K562 (cell line): ENCODE results near the gene PPM1N. TPM values are rescaled to one million over a fixed set of nuclear protein-coding genes. Genes with fewer than 3 reads are reported as not detected.

Experiments used
- DACH1 ChIP-seq: fragments of 450-650 bp; IDR thresholded peaks from 2 replicates; pipeline ENCODE4 v1.6.1; 2018; ENCODE audit not compliant: partially characterized antibody
- ETS2 ChIP-seq: IDR thresholded peaks from 2 replicates; pipeline ENCODE4 v1.6.1; 2016; ENCODE audit warnings: borderline replicate concordance, missing genetic modification characterization, mild to moderate bottlenecking, moderate library complexity, missing compliant biosample characterization; ENCODE audit not compliant: poor library complexity, severe bottlenecking
- FOXK1 ChIP-seq: sonication (generic); formaldehyde crosslinking; IDR thresholded peaks from 2 replicates; pipeline ENCODE4 v1.8.0; 2022; ENCODE audit warnings: missing genetic modification reagents, mild to moderate bottlenecking, borderline replicate concordance
- GTF2A2 ChIP-seq: IDR thresholded peaks from 2 replicates; pipeline ENCODE4 v1.6.1; 2016; ENCODE audit warnings: mild to moderate bottlenecking, missing genetic modification characterization, missing compliant biosample characterization
- KHSRP ChIP-seq: fragments of 450-650 bp; IDR thresholded peaks from 2 replicates; pipeline ENCODE4 v1.6.1; 2017
- MAFF ChIP-seq: IDR thresholded peaks from 2 replicates; pipeline ENCODE4 v1.6.1; 2012; ENCODE audit warnings: low read length, improper control_type of control experiment
- MECOM ChIP-seq: fragments of 250-450 bp; sonication (Bioruptor Pico); IDR thresholded peaks from 2 replicates; pipeline ENCODE4 v1.8.0; 2022; ENCODE audit warnings: inconsistent platforms
- MGA ChIP-seq: fragments of 450-650 bp; IDR thresholded peaks from 2 replicates; pipeline ENCODE4 v1.6.1; 2016; ENCODE audit warnings: mild to moderate bottlenecking, moderate library complexity
- MTA1 ChIP-seq: fragments of 450-650 bp; IDR thresholded peaks from 2 replicates; pipeline ENCODE4 v1.6.1; 2017; ENCODE audit warnings: borderline replicate concordance
- PML ChIP-seq: IDR thresholded peaks from 2 replicates; pipeline ENCODE4 v1.6.1; 2012; ENCODE audit warnings: low read length, inconsistent platforms
- SMARCA4 ChIP-seq: fragments of 450-650 bp; IDR thresholded peaks from 2 replicates; pipeline ENCODE4 v1.6.1; 2016
- TAL1 ChIP-seq: fragments of 450-650 bp; IDR thresholded peaks from 2 replicates; pipeline ENCODE4 v1.6.1; 2016; ENCODE audit warnings: mild to moderate bottlenecking
- U2AF1 ChIP-seq: fragments of 200-400 bp; formaldehyde crosslinking; optimal IDR thresholded peaks from 2 replicates; pipeline ENCODE3; 2017; ENCODE audit warnings: mild to moderate bottlenecking, low read depth, low read length, moderate library complexity
- ZC3H8 ChIP-seq: fragments of 450-650 bp; IDR thresholded peaks from 2 replicates; pipeline ENCODE4 v1.6.1; 2017
- ZNF445 ChIP-seq: fragments of 250-450 bp; sonication (Bioruptor Pico); IDR thresholded peaks from 2 replicates; pipeline ENCODE4 v1.4.0; 2020; ENCODE audit warnings: low read depth, mild to moderate bottlenecking, moderate library complexity
- ZNF512 ChIP-seq: IDR thresholded peaks from 2 replicates; pipeline ENCODE4 v1.6.1; 2016; ENCODE audit warnings: missing genetic modification characterization, missing compliant biosample characterization
- ZZZ3 ChIP-seq: fragments of 450-650 bp; IDR thresholded peaks from 2 replicates; pipeline ENCODE4 v1.6.1; 2016; ENCODE audit warnings: antibody characterized with exemption, mild to moderate bottlenecking, moderate library complexity
- polyA plus RNA-seq, 8 experiments: library from polyadenylated mRNA; depleted of rRNA in 4 of 8; stranded (reverse) in 5 of 8; unstranded in 3 of 8; fragments of >200 nt; fragmentation: Nextera tagmentation in 2 of 8; fragmentation: Illumina TruSeq in 1 of 8; extraction: Ambion mirVana in 2 of 8; extraction: Trizol in 1 of 8; gene quantifications; 2 replicates each; pipeline versions ENCODE4 v1.2.1 to v1.2.3, GENCODE V29; 2011 to 2014; ENCODE audit warnings: inconsistent platforms in 1 of 8, missing spikeins in 1 of 8
- total RNA-seq, 7 experiments: library from RNA; depleted of rRNA in 6 of 7; stranded (reverse); fragments of >200 nt in 6 of 7; fragmentation: Illumina TruSeq in 2 of 7; extraction: Trizol in 2 of 7; gene quantifications; 2 replicates each; pipeline versions ENCODE4 v1.2.1 to v1.2.3, GENCODE V29; 2011 to 2021; ENCODE audit warnings: low replicate concordance in 1 of 7

Gene PPM1N
- total and polyA plus RNA-seq, 9 of the 15 experiments (the other 6 are each of a cell fraction or from before 2014, with no cell fraction given), result 4.5 to 15.6 (median 8.7) TPM

- TF ChIP-seq ZNF512 (tag), result no peak
- no peak for TF ChIP-seq MECOM (CRISPR knock-in tag)
- no peak for TF ChIP-seq ETS2 (tag)
- no peak for TF ChIP-seq ZNF445 (CRISPR knock-in tag)
- TF ChIP-seq FOXK1 (CRISPR knock-in tag), result no peak
- no peak for TF ChIP-seq TAL1
- TF ChIP-seq PML, result no peak
- TF ChIP-seq GTF2A2 (tag), result no peak
- no peak for TF ChIP-seq KHSRP
- TF ChIP-seq MTA1, result no peak
- TF ChIP-seq DACH1, result peak; percentile 26
- no peak for TF ChIP-seq ZC3H8
- no peak for TF ChIP-seq U2AF1
- TF ChIP-seq MGA, result no peak
- no peak for TF ChIP-seq SMARCA4
- TF ChIP-seq MAFF, result no peak
- no peak for TF ChIP-seq ZZZ3
Measured at GRCh38 chr19:45451131-45451849, 47.0 kb upstream of the PPM1N start (continued).
